Smooth muscle cell (in vitro differentiated cells): Measurements from ENCODE around the gene SSBP2. TPM values are rescaled to one million over a fixed set of nuclear protein-coding genes. Genes with fewer than 3 reads are reported as not detected.

Source experiments
- DNase-seq: peaks from one replicate; lab custom pipeline; 2025; ENCODE audit not compliant: unreplicated experiment; lab: John Stamatoyannopoulos, UW
- H2AFZ ChIP-seq: fragments of 200-600 bp; sonication (generic); 2 replicates; pipeline ENCODE4 v1.6.0; 2016; ENCODE audit warnings: antibody characterized with exemption, low read depth, mild to moderate bottlenecking
- H3F3A ChIP-seq: fragments of 200-600 bp; sonication (generic); 2 replicates; pipeline ENCODE4 v1.6.0; 2017; ENCODE audit warnings: antibody characterized with exemption, low read depth
- H3K27ac ChIP-seq: fragments of 200-600 bp; sonication (generic); 2 replicates; pipeline ENCODE4 v1.5.1; 2016; ENCODE audit warnings: low read depth, mild to moderate bottlenecking
- H3K27me3 ChIP-seq: fragments of 200-600 bp; sonication (generic); 2 replicates; pipeline ENCODE4 v1.6.1; 2016; ENCODE audit warnings: low read depth, mild to moderate bottlenecking
- H3K36me3 ChIP-seq: fragments of 200-600 bp; sonication (generic); 2 replicates; pipeline ENCODE4 v1.5.1; 2016; ENCODE audit warnings: low read depth
- H3K4me1 ChIP-seq: fragments of 200-600 bp; sonication (generic); 2 replicates; pipeline ENCODE4 v1.5.1; 2016; ENCODE audit warnings: low read depth
- H3K4me2 ChIP-seq: fragments of 200-600 bp; sonication (generic); 2 replicates; pipeline ENCODE4 v1.6.0; 2016; ENCODE audit warnings: mild to moderate bottlenecking
- H3K4me3 ChIP-seq: fragments of 200-600 bp; sonication (generic); 2 replicates; pipeline ENCODE4 v1.5.1; 2016; ENCODE audit warnings: mild to moderate bottlenecking
- H3K79me2 ChIP-seq: fragments of 200-600 bp; sonication (generic); 2 replicates; pipeline ENCODE4 v1.6.0; 2016; ENCODE audit warnings: low read depth, mild to moderate bottlenecking
- H3K9ac ChIP-seq: fragments of 200-600 bp; sonication (generic); 2 replicates; pipeline ENCODE4 v1.6.0; 2016; ENCODE audit warnings: low read depth
- H3K9me3 ChIP-seq: fragments of 200-600 bp; sonication (generic); replicated peaks from 2 replicates; pipeline ENCODE4 v1.5.1; 2016; ENCODE audit warnings: low read depth
- H4K20me1 ChIP-seq: fragments of 200-600 bp; sonication (generic); 2 replicates; pipeline ENCODE4 v1.6.0; 2016; ENCODE audit warnings: low read depth
- WGBS: methylation state at CpG from one replicate; pipeline ENCODE4 v1.1.7; 2016; ENCODE audit warnings: low lambda C conversion rate; 5-methylcytosine and 5-hydroxymethylcytosine counted together
- polyA plus RNA-seq: library from polyadenylated mRNA; unstranded; fragments of >200 nt; fragmentation: Nextera tagmentation; extraction: Ambion mirVana; gene quantifications from 2 replicates; pipeline ENCODE4 v1.2.1, GENCODE V29; 2016
- total RNA-seq: library from RNA; depleted of rRNA; stranded (reverse); fragments of >200 nt; gene quantifications from 2 replicates; pipeline ENCODE4 v1.2.3, GENCODE V29; 2014
- TF ChIP-seq, protein P1 (sequence below): fragments of 200-600 bp; sonication (generic); IDR thresholded peaks from 2 replicates; pipeline ENCODE4 v1.5.1; 2017; ENCODE audit warnings: borderline replicate concordance, mild to moderate bottlenecking, antibody characterized with exemption; ENCODE audit not compliant: insufficient read depth, poor library complexity, severe bottlenecking

The SSBP2 gene
- total and polyA plus RNA-seq, 2 experiments from 2014 or later, result 44.0 to 48.0 TPM

DNA sequence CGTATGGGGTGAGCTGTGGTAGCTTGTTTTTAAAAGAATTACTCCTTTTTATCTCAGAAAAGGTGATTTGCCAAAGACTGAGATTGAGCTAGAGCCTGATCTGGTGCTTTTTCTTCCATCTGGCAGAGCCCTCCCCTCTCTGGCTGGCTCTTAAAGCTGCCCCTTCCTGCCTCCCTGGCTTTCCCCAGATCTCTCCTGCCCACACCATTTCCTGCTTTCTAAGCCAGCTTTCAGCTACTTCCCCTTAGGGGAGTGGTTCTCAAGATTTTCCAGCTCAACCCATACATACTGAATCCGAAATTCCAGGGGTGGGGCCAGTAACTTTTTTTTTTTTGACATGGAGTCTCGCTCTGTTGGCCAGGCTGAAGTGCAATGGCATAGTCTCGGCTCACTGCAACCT lies 352.2 kb downstream of the SSBP2 start:
- no peaks in the 10 kb centered on the region for H4K20me1 ChIP-seq
- no peaks in the 10 kb centered on the region for H3K79me2 ChIP-seq
- TF ChIP-seq, protein P1, sequence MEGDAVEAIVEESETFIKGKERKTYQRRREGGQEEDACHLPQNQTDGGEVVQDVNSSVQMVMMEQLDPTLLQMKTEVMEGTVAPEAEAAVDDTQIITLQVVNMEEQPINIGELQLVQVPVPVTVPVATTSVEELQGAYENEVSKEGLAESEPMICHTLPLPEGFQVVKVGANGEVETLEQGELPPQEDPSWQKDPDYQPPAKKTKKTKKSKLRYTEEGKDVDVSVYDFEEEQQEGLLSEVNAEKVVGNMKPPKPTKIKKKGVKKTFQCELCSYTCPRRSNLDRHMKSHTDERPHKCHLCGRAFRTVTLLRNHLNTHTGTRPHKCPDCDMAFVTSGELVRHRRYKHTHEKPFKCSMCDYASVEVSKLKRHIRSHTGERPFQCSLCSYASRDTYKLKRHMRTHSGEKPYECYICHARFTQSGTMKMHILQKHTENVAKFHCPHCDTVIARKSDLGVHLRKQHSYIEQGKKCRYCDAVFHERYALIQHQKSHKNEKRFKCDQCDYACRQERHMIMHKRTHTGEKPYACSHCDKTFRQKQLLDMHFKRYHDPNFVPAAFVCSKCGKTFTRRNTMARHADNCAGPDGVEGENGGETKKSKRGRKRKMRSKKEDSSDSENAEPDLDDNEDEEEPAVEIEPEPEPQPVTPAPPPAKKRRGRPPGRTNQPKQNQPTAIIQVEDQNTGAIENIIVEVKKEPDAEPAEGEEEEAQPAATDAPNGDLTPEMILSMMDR, result no peak
- no peak overlapping the region for H3K27ac ChIP-seq
- no peak for DNase-seq
- no peaks in the 10 kb centered on the region for H3K4me1 ChIP-seq
- no peaks in the 10 kb centered on the region for H3K9me3 ChIP-seq
- 73% methylated on average over 4 of the region's 4 CpGs for WGBS
- H3K4me2 ChIP-seq, result no peak overlapping the region
- H3K9ac ChIP-seq, result no peak overlapping the region
- no peak overlapping the region for H2AFZ ChIP-seq
- H3K4me3 ChIP-seq, result no peak overlapping the region
- no peaks in the 10 kb centered on the region for H3F3A ChIP-seq
- H3K36me3 ChIP-seq, result no peaks in the 10 kb centered on the region
- H3K27me3 ChIP-seq, result peaks cover 5% of the 10 kb centered on the region

DNA sequence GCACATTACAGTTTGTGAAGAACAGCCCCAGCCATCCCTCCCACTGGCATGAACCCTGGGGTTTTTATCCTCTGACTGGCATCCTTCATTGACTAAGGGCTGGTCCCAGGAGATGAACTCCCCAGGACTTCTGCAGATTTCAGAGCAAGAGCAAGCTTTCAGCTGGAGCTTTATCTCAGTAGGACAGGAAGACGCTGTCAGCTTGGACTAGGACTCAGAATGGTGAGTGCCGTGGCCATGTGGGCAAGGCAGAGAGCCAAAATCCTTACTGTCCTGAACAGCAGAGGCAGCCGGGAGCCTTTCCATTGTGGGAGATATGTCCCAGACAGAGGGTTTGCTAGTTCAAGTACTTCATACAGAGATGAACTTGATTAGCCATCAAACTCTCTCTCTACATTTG lies 353.7 kb downstream of the SSBP2 start:
- Histone ChIP-seq H3K27me3 (peaks cover 11% of the 10 kb centered on the region), H3K27ac (no peak overlapping the region), H3K9ac (no peak overlapping the region), H3K36me3 (no peaks in the 10 kb centered on the region), H3F3A (no peaks in the 10 kb centered on the region), H4K20me1 (no peaks in the 10 kb centered on the region), H3K4me2 (no peak overlapping the region), H3K9me3 (no peaks in the 10 kb centered on the region), H3K79me2 (no peaks in the 10 kb centered on the region), H3K4me1 (peaks cover 5% of the 10 kb centered on the region), H2AFZ (no peak overlapping the region), H3K4me3 (no peak overlapping the region)
- TF ChIP-seq, protein P1, result no peak
- 50% methylated on average over 3 of the region's 3 CpGs for WGBS
- DNase-seq, result no peak

DNA sequence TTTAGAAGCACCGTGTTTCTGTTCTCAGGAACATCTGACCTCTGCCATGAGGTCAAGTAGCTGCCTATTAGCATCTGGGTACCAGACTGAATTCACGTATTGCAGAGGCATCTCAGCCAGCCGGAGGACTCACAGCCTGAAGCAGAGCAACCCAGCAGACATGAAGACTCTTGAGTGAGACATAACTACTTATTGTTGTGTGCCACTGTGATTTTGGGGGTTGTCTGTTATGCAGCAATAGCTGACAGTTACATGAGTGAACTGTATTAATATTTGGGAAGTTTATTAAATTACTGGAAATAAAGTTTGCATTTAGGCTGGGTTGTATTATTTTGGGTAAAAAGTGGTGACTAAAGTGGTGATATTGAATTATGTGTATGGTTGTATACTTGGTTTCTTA lies 355.6 kb downstream of the SSBP2 start:
- H3K79me2 ChIP-seq, result no peaks in the 10 kb centered on the region
- H3K36me3 ChIP-seq, result no peaks in the 10 kb centered on the region
- no peak for DNase-seq
- no peak overlapping the region for H3K4me3 ChIP-seq
- peaks cover 5% of the 10 kb centered on the region for H3K4me1 ChIP-seq
- no peaks in the 10 kb centered on the region for H3F3A ChIP-seq
- no peak overlapping the region for H3K9ac ChIP-seq
- H3K27ac ChIP-seq, result no peak overlapping the region
- 84% methylated on average over 3 of the region's 3 CpGs for WGBS
- no peak overlapping the region for H3K4me2 ChIP-seq
- peaks cover 19% of the 10 kb centered on the region for H3K27me3 ChIP-seq
- no peaks in the 10 kb centered on the region for H4K20me1 ChIP-seq
- no peak overlapping the region for H2AFZ ChIP-seq
- TF ChIP-seq, protein P1, result no peak
- H3K9me3 ChIP-seq, result no peaks in the 10 kb centered on the region

DNA sequence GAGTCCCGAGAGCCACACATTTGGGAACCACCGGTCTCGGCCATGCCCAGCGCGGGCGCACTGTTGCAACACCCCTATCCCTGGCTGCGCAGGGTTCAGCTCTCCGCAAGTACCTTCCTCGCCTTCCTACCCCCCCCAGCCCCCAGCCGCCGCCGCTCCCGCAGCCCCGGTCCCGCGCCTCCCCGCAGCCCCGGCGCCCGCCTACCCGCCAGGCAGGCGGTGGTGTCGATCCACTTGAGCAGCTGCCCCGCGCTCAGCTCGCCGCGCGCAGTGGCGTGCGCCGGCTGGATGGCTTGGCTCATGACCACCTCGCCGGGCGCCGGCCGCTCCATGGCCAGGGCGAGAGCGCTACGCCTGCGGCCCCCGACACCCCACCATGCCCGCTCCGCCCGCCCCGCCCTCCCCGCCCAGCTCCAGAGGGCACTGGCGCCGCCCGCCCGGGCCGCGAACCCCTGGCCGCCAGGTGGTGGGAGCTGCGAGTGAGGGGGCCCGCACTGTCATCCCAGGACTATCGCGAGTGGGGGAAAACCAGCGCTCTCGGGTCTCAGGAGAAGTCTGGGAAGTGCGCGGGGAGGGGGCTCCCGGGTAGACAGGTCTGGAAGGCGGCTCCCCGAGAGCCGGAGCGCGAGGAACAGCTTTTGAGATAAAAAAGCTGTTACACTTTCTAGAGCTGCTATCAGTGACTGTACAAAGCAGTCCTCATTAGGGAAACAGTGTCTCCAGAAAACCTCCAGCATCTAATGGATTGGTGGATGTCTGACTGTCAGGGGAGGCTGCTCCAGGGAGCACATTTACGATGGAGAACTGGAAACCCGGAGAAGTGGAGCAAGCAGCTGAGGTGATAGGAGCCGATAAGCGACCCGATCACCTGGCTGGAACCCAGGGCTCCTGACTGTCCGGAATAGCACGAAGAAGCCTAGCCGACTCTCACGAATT lies 356.8 kb downstream of the SSBP2 start, which contains the start of gene ACOT12:
TSS of gene ACOT12 (minus strand) at position 352 of the 936 bp plus-strand sequence. CDS start at position 332, 20 bp downstream.
- Histone ChIP-seq H4K20me1 (no peaks in the 10 kb centered on the region), H3K4me3 (peak within 1 kb of the TSS; percentile 62), H3F3A (no peaks in the 10 kb centered on the region), H3K9me3 (no peaks in the 10 kb centered on the region), H3K27me3 (peaks cover 19% of the 10 kb centered on the region), H3K36me3 (no peaks in the 10 kb centered on the region), H3K79me2 (no peaks in the 10 kb centered on the region), H3K4me1 (peaks cover 5% of the 10 kb centered on the region), H3K9ac (no peak within 1 kb of the TSS), H3K27ac (no peak within 1 kb of the TSS), H3K4me2 (peak within 1 kb of the TSS; percentile 90), H2AFZ (peak within 1 kb of the TSS; percentile 28)
- 9% methylated on average over 51 of the region's 77 CpGs for WGBS
- TF ChIP-seq, protein P1, result no peak
- no peak for DNase-seq
